Left renal cortex interstitium (tissue), 4 donors: ENCODE results near the gene MSMB. TPM values are rescaled to one million over a fixed set of nuclear protein-coding genes. Genes with fewer than 3 reads are reported as not detected.
"Not testable (repeated sequence)": the region's sequence is repeated elsewhere in the genome, so short reads cannot be mapped to it uniquely, and the experiment has no call there.

Experiments
- DNase-seq, 4 donors: peaks; one replicate each; pipeline ENCODE4 v3.0.0-alpha.2; 2013; ENCODE audit warnings: low read depth in 4 of 4, low spot score in 2 of 4, missing footprints in 1 of 4
- polyA plus RNA-seq, 4 donors: library from polyadenylated mRNA; unstranded; fragments of 120-200 nt; gene quantifications; one replicate each; pipeline ENCODE4 v1.2.1, GENCODE V29; 2013; ENCODE audit not compliant: insufficient read length in 4 of 4

Gene MSMB
- polyA plus RNA-seq, 4 donors: not detected

GRCh38 chr10:46014683-46015405 lies 31.2 kb downstream of the MSMB start:
- DNase-seq: no peak

- DNase-seq: no peak
Observed at GRCh38 chr10:46014206-46014605, 31.9 kb downstream of the MSMB start.

- no peak for DNase-seq
Observed at GRCh38 chr10:46012746-46013145, 33.3 kb downstream of the MSMB start.

DNA sequence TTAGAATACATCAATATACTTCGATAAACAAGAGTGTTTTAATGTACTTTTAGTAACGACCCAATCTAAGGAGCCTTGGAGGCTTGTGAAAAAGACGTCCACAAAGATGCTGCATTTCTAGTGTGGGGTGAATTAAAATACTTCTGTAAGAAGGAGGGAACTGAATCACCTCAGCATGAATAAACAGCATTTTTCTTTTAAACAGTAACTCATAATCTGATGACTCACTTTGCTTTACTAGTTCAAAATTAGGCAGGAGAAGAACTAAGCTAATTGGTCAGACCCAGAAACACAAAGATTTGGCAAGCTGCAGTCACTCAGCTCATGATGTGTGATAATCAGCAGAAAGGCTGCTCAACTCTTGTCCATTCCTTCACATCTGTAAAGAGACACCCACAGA lies 39.9 kb downstream of the MSMB start:
- DNase-seq: no peak

DNA sequence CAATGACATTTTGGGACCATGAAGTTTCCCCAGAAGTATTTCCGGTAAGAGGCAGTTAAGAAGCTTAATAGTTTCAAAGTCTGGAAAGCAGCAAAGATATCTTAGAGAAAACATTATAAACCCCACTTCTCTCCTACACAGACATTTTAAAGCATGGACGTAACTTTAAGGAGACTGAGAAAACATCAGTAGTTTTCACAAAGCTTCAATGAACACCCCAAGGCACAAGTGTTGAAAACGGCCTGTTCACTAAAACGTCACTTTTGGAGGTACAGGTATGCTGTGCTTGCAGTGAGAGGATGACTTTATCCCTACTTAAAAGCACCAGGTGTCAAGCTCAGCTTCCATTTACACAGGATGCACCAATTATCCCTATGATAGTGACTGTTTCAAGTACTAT lies 40.7 kb downstream of the MSMB start:
- no peak for DNase-seq

GRCh38 chr10:46004963-46005362 lies 41.1 kb downstream of the MSMB start:
- DNase-seq: no peak

DNA sequence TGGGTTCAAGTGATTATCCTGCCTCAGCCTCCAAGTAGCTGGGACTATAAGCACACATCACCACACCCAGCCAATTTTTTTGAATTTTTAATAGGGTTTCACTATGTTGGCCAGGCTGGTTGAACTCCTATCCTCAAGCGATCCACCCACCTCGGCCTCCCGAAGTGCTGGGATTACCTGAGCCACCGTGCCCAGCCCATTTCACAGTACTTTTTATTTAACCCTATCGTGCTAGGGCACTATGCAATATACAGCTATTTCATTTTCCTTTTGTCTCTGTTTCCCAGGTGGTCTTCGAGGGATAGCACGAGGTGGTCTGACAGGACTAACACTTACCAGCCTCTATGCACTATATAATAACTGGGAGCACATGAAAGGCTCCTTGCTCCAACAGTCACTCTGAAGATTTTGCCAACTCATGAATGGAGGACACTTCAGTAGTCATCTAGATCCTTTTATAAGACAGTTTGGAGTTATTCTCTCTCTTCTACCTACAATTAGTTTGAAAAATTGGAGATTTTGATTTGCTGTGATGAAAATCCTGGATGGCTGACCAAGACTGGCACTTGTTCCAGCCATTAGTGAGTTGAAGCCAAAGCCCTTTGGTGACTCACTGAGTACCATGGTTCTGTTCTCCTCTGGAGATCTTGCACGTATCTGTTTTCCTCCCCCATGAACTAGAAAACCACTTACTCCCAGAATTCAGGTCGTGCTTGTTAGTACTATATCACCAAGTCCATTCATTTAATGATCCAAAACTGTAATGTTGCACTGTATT lies 43.0 kb downstream of the MSMB start:
- DNase-seq: no peak

- DNase-seq: not testable (repeated sequence)
Observed at GRCh38 chr10:46002189-46002687, 43.8 kb downstream of the MSMB start.

- no peak for DNase-seq
Observed at GRCh38 chr10:46001187-46001756, 44.8 kb downstream of the MSMB start.

GRCh38 chr10:46000538-46000937 lies 45.5 kb downstream of the MSMB start:
- no peak for DNase-seq

GRCh38 chr10:45999955-46000354 lies 46.1 kb downstream of the MSMB start:
- not testable (repeated sequence) for DNase-seq

DNA sequence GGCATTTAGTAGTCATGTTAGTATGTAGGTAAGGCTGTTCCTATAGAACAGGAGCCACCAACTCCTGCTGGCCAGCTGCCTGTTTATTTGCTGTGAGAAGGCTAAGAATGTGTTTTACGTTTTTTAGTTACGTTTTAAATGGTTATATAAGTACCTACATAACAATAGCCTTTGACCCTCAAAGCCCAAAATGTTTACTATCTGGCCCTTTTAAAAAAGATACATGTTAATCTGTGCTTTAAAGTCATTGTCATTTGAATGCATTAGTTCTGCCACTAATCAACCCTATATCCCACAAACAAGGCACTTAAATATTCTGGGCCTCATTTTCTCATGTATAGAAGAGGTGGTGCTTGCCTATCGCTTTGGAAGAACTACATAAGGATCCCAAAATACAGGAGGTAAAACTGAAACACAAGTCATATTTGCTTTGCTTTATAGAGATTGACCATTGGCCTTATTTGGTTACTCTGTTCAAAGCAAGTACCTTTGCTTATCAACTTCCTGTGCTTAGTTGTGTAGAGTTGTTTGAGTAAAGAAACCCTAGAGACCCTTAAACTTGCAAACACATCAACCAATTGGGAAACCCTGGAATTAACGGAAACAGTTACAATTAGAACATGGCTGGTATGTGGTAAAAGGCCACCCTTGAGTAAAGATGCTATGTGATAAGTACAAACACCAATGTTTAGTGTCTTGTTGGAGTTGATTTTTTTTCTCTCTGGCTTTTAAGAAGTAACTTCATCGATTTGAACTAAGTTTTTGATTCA lies 47.9 kb downstream of the MSMB start:
- no peak for DNase-seq

DNA sequence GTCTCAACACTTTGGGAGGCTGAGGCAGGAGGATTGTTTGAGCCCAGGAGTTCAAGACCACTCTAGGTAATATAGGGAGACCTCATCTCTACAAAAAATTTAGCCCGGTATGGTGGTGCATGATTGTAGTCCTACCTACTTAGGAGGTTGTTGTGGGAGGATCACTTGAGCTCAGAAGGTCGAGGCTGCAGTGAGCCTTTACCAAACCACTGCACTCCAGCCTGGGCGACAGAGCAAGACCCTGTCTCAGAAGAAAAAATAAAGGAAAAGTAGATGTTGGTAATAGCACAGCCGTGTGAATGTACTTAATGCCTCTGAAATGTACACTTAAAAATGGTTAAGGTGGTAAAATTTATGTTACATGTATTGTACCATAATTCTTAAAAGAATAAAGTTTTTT lies 48.5 kb downstream of the MSMB start:
- DNase-seq: no peak

DNA sequence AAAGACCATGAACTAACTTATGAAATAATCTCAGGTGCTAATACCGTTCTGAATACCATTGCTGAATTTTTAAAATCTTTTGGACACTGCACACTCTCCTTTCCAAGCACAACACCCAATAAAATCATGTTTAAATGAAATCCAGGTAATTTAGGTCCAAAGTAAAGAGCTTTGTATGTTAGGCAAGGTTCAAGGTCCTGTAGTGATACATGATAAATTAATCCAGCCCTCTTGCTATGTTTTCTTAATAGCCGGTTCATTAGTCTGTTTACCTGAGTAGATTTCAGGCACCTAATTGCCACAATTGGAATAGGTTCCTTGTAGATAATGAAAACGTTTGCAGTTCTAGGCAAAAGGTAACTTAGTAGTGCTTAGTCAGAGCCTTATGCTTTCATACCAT lies 60.5 kb downstream of the MSMB start:
- not testable (repeated sequence) for DNase-seq

DNA sequence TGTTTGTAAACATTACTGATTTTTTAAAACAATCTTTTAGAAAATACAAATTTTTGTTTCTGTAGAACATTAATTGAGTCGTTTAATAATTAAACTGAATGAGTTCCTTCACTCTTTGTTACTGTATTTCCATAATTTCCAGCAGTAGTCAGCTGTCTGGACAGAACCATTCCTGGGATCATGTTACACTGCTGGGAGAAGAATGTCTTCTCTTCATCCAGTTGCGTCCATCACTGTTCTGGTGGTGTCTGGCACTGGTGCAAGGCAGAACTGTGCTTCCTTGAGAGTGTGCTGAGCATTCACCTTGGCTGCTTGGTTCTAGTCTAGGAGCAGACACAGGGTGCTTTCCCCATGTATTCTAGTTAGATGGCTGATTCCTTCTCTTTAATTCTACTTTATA lies 61.6 kb downstream of the MSMB start:
- not testable (repeated sequence) for DNase-seq

DNA sequence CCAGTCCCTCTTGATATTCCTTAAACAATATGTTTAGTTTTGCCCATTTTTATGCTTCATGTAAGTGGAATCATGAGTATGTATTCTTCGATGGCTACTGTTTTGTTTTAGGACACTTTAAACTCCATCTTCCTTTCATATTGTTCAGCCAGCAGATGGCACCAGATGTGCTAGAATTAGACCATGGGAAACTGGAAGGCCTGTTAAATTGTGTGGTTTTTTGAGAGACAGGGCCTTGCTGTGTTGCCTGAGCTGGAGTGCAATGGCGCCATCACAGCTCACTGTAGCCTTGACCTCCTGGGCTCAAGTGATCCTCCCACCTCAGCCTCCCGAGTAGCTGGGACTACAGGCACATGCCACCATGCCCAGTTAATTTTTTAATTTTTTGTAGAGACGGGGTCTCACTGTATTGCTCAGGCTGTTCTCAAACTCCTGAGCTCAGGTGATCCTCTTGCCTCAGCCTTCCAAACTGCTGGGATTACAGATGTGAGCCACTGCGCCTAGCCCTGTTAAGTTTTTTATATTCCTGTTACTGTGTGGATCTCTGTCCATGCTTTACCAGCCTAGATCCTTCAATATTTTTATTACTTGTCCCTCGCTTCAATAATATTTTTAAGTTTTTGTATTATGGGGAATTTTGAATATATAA lies 62.4 kb downstream of the MSMB start:
- DNase-seq: not testable (repeated sequence)
